Measurements from ENCODE around the gene SLC25A25. TPM values are rescaled to one million over a fixed set of nuclear protein-coding genes. Genes with fewer than 3 reads are reported as not detected.
A peak's percentile ranks its signal among the peaks of the same experiment; 100 is the strongest.

Gene SLC25A25
- total RNA-seq, 1 donor from 2014 or later = 8.5 TPM

GRCh38 chr9:128125580-128126354 lies 57.7 kb downstream of the SLC25A25 start:
- TF ChIP-seq EZH2phosphoT487 (IDR thresholded peaks at IDR 0.05) = no peak
- TF ChIP-seq EZH2 (IDR thresholded peaks at IDR 0.05) = no peak
- TF ChIP-seq, protein P1, sequence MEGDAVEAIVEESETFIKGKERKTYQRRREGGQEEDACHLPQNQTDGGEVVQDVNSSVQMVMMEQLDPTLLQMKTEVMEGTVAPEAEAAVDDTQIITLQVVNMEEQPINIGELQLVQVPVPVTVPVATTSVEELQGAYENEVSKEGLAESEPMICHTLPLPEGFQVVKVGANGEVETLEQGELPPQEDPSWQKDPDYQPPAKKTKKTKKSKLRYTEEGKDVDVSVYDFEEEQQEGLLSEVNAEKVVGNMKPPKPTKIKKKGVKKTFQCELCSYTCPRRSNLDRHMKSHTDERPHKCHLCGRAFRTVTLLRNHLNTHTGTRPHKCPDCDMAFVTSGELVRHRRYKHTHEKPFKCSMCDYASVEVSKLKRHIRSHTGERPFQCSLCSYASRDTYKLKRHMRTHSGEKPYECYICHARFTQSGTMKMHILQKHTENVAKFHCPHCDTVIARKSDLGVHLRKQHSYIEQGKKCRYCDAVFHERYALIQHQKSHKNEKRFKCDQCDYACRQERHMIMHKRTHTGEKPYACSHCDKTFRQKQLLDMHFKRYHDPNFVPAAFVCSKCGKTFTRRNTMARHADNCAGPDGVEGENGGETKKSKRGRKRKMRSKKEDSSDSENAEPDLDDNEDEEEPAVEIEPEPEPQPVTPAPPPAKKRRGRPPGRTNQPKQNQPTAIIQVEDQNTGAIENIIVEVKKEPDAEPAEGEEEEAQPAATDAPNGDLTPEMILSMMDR (IDR thresholded peaks at IDR 0.05) = no peak
- no peaks in the 10 kb centered on the region for H3F3A ChIP-seq (ENCODE audit: low read depth)
- no peak for DNase-seq (ENCODE audit: low spot score)
- Mint-ChIP-seq H3K36me3 (peaks cover 13% of the 10 kb centered on the region), H3K27ac (peak overlapping the region; percentile 11), H3K9me3 (peaks cover 12% of the 10 kb centered on the region), H3K27me3 (ENCODE audit: insufficient read depth, low read depth) (peaks cover 5% of the 10 kb centered on the region), H3K4me3 (peak overlapping the region; percentile 91), H3K4me1 (peaks cover 16% of the 10 kb centered on the region)
- H3K79me2 ChIP-seq (ENCODE audit: low read depth) = peaks cover 23% of the 10 kb centered on the region
- no peak overlapping the region for H3K4me2 ChIP-seq
- peaks cover 5% of the 10 kb centered on the region for H3K9me3 ChIP-seq (ENCODE audit: low read depth)
- H3K27ac ChIP-seq = no peak overlapping the region
- no peak overlapping the region for H3K9ac ChIP-seq
- no peak overlapping the region for H2AFZ ChIP-seq (replicated peaks)
- no peaks in the 10 kb centered on the region for H3K36me3 ChIP-seq
- H3K4me3 ChIP-seq = no peak overlapping the region
- no peaks in the 10 kb centered on the region for H3K4me1 ChIP-seq
- H4K20me1 ChIP-seq (ENCODE audit: low read depth) = peaks cover 24% of the 10 kb centered on the region
- peaks cover 12% of the 10 kb centered on the region for H3K27me3 ChIP-seq

- Histone ChIP-seq H2AFZ (replicated peaks) (peak within 1 kb of the TSS; percentile 97), H3K4me1 (no peaks in the 10 kb centered on the region), H3F3A (ENCODE audit: low read depth) (no peaks in the 10 kb centered on the region), H3K9me3 (ENCODE audit: low read depth) (peaks cover 5% of the 10 kb centered on the region), H3K27me3 (peaks cover 23% of the 10 kb centered on the region), H3K4me3 (peak within 1 kb of the TSS; percentile 68), H3K27ac (no peak within 1 kb of the TSS), H3K36me3 (no peaks in the 10 kb centered on the region), H3K9ac (peak within 1 kb of the TSS; percentile 28), H3K79me2 (ENCODE audit: low read depth) (peaks cover 23% of the 10 kb centered on the region), H3K4me2 (peak within 1 kb of the TSS; percentile 81), H4K20me1 (ENCODE audit: low read depth) (peaks cover 24% of the 10 kb centered on the region)
- Mint-ChIP-seq H3K4me3 (peak within 1 kb of the TSS; percentile 99), H3K27me3 (ENCODE audit: insufficient read depth, low read depth) (peaks cover 5% of the 10 kb centered on the region), H3K9me3 (peaks cover 12% of the 10 kb centered on the region), H3K4me1 (peaks cover 25% of the 10 kb centered on the region), H3K36me3 (peaks cover 13% of the 10 kb centered on the region), H3K27ac (peak within 1 kb of the TSS; percentile 99)
- DNase-seq (ENCODE audit: low spot score) = peak; percentile 89
- TF ChIP-seq, protein P1 (IDR thresholded peaks at IDR 0.05) = no peak
- no peak for TF ChIP-seq EZH2 (IDR thresholded peaks at IDR 0.05)
- no peak for TF ChIP-seq EZH2phosphoT487 (IDR thresholded peaks at IDR 0.05)
Measured at GRCh38 chr9:128127568-128127989, 59.5 kb downstream of the SLC25A25 start, which contains the start of gene PTGES2. TSS of gene PTGES2 (minus strand) at chr9:128127729. CDS start at chr9:128127717, 12 bp downstream.

DNA sequence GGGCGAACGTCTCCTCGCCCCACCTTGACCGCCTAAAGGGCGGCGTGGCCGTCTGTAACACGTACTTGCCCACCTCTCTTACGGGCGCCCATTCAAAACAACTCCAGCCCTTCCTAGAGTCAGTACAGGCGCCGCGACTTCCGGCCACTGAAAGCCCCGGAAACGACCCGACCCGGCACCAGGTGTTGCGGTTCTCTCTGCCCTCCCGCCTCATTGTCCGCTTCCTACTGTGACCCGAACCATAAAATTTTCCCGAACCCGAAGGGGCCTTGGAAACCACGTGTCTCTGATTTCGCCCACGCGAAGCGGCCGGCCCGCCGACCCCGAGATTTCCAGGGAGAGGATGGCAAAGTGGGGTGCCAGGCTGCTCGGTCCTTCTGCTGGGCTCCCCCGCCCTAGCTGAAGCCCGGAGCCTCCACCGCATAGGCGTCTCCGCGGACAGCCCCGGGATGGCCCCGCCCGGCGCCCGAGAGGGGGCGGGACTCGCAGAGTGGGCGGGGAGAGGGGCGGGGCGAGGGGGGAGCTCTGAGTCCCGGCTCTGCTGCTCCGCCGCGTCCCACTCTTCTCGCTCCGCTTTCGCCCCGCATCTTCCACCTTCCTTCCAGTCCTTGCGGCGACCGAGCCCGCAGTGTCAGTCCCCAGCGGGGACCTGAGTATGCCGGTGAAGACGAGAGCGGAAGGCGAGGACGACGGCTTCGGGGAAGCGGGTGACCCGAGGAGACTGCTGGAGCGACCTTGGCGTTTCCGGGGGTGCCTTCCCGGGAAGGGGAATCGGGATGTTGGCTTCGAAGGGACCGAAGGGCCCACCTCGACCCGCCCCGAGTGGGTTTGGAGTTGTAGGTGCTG lies 60.2 kb downstream of the SLC25A25 start:
- H3K9me3 Mint-ChIP-seq = peaks cover 12% of the 10 kb centered on the region
- H3K4me1 Mint-ChIP-seq = peaks cover 31% of the 10 kb centered on the region
- H3K4me3 Mint-ChIP-seq = peak overlapping the region; percentile 99
- H2AFZ ChIP-seq (replicated peaks) = peak overlapping the region; percentile 97
- peaks cover 25% of the 10 kb centered on the region for H3K27me3 ChIP-seq
- peaks cover 12% of the 10 kb centered on the region for H3K36me3 Mint-ChIP-seq
- peak; percentile 92 for DNase-seq (ENCODE audit: low spot score)
- peaks cover 23% of the 10 kb centered on the region for H3K79me2 ChIP-seq (ENCODE audit: low read depth)
- H3K27me3 Mint-ChIP-seq (ENCODE audit: insufficient read depth, low read depth) = peaks cover 5% of the 10 kb centered on the region
- H3K36me3 ChIP-seq = no peaks in the 10 kb centered on the region
- no peaks in the 10 kb centered on the region for H3F3A ChIP-seq (ENCODE audit: low read depth)
- peak overlapping the region; percentile 68 for H3K4me3 ChIP-seq
- TF ChIP-seq EZH2 (IDR thresholded peaks at IDR 0.05) (no peak), EZH2phosphoT487 (IDR thresholded peaks at IDR 0.05) (no peak)
- TF ChIP-seq, protein P1 (IDR thresholded peaks at IDR 0.05) = no peak
- no peak overlapping the region for H3K27ac ChIP-seq
- no peaks in the 10 kb centered on the region for H3K4me1 ChIP-seq
- no peak overlapping the region for H3K9ac ChIP-seq
- H3K9me3 ChIP-seq (ENCODE audit: low read depth) = peaks cover 5% of the 10 kb centered on the region
- H4K20me1 ChIP-seq (ENCODE audit: low read depth) = peaks cover 24% of the 10 kb centered on the region
- H3K4me2 ChIP-seq = peak overlapping the region; percentile 81
- peak overlapping the region; percentile 99 for H3K27ac Mint-ChIP-seq
